ENCODE results near the gene PKP1.
"Not testable (repeated sequence)": the region's sequence is repeated elsewhere in the genome, so short reads cannot be mapped to it uniquely, and the experiment has no call there.

Gene PKP1, protein sequence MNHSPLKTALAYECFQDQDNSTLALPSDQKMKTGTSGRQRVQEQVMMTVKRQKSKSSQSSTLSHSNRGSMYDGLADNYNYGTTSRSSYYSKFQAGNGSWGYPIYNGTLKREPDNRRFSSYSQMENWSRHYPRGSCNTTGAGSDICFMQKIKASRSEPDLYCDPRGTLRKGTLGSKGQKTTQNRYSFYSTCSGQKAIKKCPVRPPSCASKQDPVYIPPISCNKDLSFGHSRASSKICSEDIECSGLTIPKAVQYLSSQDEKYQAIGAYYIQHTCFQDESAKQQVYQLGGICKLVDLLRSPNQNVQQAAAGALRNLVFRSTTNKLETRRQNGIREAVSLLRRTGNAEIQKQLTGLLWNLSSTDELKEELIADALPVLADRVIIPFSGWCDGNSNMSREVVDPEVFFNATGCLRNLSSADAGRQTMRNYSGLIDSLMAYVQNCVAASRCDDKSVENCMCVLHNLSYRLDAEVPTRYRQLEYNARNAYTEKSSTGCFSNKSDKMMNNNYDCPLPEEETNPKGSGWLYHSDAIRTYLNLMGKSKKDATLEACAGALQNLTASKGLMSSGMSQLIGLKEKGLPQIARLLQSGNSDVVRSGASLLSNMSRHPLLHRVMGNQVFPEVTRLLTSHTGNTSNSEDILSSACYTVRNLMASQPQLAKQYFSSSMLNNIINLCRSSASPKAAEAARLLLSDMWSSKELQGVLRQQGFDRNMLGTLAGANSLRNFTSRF

DNA sequence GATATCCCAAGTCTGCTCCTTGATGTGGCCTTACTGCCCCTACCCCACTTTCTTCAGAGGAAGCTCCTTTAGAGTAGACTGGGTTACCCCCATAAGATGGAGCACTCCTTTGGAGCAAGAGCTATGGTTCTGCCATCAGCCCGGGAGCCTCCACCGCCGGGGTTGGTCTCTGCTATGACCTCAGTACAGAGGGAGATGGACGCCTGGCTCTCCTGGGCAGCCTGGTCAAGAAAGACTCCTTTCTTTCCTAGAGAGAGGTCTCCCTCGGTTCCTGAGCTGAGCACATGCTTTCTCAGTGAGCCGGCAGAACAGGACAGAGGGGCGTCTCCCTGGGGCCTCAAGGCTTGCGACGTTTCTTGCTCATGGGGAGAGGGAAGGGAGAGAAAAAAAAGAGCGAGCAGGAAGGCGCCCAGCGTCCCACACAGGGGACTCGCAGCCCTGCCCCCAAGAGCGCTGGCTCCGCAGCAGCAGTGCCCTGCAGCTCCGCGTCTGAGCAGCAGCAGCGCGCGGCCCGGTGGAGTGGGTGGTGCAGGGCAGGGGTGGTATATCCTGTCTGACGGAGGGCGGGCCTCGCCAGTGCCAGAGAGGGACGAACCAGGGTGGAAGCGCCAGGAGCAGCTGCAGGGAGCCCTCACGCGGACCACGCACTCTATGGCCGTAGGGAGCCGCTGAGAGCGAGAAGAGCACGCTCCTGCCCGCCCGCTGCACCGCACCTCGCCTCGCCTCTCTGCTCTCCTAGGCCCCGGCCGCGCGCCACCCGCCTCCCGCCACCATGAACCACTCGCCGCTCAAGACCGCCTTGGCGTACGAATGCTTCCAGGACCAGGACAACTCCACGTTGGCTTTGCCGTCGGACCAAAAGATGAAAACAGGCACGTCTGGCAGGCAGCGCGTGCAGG lies at the start of gene PKP1:
Gene PKP1, plus strand, starts transcription at position 576 of the 899 bp plus-strand sequence. Its CDS starts 197 bp downstream, at position 773.
- DNase-seq: peak; percentile 43
- Mint-ChIP-seq H3K36me3 (ENCODE audit: low read depth) (no peaks in the 10 kb centered on the region), H3K4me3 (peak within 1 kb of the TSS; percentile 19), H3K27me3 (peaks cover 52% of the 10 kb centered on the region), H3K4me1 (ENCODE audit: low read depth) (peaks cover 9% of the 10 kb centered on the region), H3K9me3 (no peaks in the 10 kb centered on the region), H3K27ac (no peak within 1 kb of the TSS)

DNA sequence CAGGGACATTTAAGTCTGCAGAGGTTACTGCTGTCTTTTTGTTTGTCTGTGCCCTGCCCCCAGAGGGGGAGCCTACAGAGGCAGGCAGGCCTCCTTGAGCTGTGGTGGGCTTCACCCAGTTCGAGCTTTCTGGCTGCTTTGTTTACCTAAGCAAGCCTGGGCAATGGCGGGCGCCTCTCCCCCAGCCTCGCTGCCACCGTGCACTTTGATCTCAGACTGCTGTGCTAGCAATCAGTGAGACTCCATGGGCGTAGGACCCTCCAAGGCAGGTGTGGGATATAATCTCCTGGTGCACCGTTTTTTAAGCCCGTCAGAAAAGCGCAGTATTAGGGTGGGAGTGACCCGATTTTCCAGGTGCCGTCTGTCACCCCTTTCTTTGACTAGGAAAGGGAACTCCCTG lies 43.7 kb upstream of the PKP1 start:
- not testable (repeated sequence) for H3K4me1 Mint-ChIP-seq (ENCODE audit: low read depth); H3K27ac Mint-ChIP-seq; H3K9me3 Mint-ChIP-seq; DNase-seq; H3K36me3 Mint-ChIP-seq (ENCODE audit: low read depth); H3K4me3 Mint-ChIP-seq
- peaks cover 35% of the 10 kb centered on the region for H3K27me3 Mint-ChIP-seq

DNA sequence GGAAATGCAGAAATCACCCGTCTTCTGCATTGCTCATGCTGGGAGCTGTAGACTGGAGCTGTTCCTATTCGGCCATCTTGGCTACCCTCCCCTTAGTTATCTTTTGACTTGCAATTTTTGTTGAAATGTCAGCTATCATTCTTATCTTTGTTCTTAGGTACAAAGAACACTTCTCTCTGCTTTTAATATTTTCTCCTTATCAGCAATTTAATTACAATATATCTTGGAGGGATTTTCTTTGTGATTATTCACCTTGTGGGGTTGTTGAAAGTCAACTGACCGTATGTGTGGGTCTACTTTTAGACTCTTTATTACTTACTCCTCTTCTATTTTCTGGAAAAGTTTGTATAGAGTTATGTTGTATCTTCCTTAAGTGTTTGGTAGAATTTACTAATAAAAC lies 43.1 kb upstream of the PKP1 start:
- Mint-ChIP-seq H3K36me3 (ENCODE audit: low read depth) (no peaks in the 10 kb centered on the region), H3K27ac (no peak overlapping the region), H3K27me3 (peaks cover 40% of the 10 kb centered on the region), H3K4me3 (no peak overlapping the region), H3K9me3 (no peaks in the 10 kb centered on the region), H3K4me1 (ENCODE audit: low read depth) (no peaks in the 10 kb centered on the region)
- DNase-seq: no peak

DNA sequence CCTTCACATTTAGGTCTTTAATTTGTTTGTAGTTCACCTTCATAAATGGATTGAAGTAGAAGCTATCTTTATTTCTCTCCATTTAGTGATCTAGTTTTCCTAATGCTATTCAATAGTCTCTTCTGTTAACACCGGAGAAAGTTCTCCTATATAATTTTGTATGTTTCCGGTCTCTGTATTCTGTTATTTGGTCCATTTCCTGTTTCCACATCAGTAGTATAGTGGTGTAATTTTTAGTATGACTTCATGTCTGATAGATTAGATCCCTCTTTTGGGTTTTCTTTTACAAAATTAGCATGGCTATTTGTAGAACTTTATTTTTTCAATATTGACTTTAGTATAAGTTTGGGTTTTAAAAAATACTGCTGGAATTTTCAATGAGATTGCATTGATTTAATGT lies 41.6 kb upstream of the PKP1 start:
- DNase-seq: no peak
- peaks cover 47% of the 10 kb centered on the region for H3K27me3 Mint-ChIP-seq

DNA sequence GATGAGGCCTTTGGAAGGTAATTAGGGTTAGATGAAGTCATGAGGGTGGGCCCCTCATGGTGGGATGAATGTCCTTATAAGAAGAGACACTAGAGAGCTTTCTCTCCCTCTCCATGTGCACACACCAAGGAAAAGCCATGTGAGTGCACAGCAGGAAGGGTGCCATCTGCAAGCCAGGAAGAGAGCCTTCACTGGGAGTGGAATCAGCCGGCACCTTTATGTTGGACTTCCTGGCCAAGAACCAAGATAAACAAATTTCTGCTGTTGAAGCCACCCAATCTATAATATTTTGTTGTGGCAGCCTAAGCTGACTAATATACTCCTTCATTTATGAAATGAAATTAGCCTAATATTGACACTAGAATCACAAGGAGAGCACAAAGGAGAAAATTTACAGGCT lies 38.2 kb upstream of the PKP1 start:
- Mint-ChIP-seq H3K27me3 (peaks cover 38% of the 10 kb centered on the region), H3K9me3 (no peaks in the 10 kb centered on the region), H3K27ac (no peak overlapping the region), H3K36me3 (ENCODE audit: low read depth) (no peaks in the 10 kb centered on the region), H3K4me1 (ENCODE audit: low read depth) (no peaks in the 10 kb centered on the region), H3K4me3 (no peak overlapping the region)
- DNase-seq: no peak

More for the DNA sequence above, 41.6 kb upstream of the PKP1 start:
- Mint-ChIP-seq H3K4me1 (ENCODE audit: low read depth) (no peaks in the 10 kb centered on the region), H3K36me3 (ENCODE audit: low read depth) (no peaks in the 10 kb centered on the region), H3K27ac (no peak overlapping the region), H3K9me3 (no peaks in the 10 kb centered on the region), H3K4me3 (no peak overlapping the region)

DNA sequence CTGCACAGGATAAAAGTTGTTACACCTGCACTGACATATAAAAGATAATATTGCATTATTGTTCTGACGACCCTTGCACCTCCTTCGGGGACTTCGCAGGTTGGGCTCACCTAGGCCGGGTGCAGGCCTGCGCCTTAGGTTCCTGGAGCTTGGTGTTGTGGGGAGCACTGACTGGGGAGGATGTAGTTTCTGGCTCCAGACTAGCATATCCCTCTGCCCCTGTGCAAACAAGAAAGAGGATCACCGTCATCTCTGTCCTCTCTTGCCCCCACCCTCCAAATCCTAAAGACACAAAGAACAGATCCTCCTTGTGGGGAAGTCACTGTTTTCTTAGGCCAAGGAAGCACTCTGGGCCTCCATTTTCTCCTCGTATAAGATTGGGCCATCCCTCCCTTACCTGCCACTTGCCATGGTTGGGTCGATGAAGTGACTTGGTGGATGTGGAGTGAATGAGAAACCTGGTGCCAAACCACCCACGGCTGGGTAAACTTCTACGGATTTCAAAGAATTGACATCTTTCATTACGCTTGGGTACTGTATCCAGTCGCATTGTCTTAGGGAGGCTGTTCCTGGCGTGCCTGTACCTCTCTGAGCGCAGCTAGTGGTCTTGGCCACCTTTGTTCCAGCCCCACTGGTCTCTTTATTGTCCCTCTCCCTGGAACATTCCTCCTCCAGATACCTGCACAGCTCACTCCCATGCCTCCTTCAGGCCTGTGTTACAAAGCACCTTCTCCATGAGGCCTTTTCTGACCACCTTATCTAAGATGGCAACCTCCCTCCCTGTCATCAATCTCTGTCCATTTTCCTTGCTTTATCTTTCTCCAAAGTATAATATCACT lies 34.4 kb upstream of the PKP1 start:
- Mint-ChIP-seq H3K36me3 (ENCODE audit: low read depth) (no peaks in the 10 kb centered on the region), H3K4me3 (no peak overlapping the region)

DNA sequence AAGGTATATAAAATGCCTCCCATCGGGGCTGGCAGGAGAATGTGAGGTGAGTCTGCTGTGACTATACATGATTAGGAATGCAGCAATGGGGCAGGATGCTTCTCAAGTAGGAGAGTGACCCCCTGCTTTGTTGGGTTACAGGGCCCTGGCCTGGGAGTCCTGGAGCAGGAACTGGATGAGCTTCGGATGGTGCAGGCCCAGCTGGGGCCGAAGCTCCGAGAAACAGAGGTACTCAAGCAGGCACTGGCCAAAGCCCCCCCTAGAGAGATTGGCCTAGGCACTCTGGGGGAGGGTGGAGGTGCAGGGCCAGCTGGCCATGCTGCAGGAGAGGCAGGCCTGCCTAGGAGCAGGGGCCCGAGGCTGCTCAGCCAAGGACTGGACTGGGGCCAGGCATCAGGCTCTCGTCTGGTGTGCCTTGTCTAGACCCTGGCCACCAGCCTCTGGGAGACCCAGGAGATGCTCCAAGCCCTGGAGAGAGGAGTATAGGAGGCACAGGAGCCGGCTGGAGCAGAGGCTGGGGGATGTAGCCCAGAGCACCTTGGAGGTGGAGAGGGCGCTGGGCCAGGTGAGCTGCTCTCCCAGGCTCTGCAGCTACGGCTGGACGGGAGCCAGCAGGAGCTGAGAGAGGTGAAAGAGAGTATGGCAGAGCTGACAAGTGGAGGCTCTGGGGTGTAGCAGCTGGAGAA lies 32.8 kb upstream of the PKP1 start:
- Mint-ChIP-seq H3K9me3 (no peaks in the 10 kb centered on the region), H3K27ac (no peak overlapping the region), H3K4me1 (ENCODE audit: low read depth) (no peaks in the 10 kb centered on the region), H3K36me3 (ENCODE audit: low read depth) (no peaks in the 10 kb centered on the region), H3K4me3 (no peak overlapping the region), H3K27me3 (peaks cover 7% of the 10 kb centered on the region)
- DNase-seq: no peak

More for the DNA sequence above, 34.4 kb upstream of the PKP1 start:
- no peak for DNase-seq
- Mint-ChIP-seq H3K27ac (no peak overlapping the region), H3K4me1 (ENCODE audit: low read depth) (no peaks in the 10 kb centered on the region), H3K9me3 (no peaks in the 10 kb centered on the region), H3K27me3 (peaks cover 20% of the 10 kb centered on the region)

DNA sequence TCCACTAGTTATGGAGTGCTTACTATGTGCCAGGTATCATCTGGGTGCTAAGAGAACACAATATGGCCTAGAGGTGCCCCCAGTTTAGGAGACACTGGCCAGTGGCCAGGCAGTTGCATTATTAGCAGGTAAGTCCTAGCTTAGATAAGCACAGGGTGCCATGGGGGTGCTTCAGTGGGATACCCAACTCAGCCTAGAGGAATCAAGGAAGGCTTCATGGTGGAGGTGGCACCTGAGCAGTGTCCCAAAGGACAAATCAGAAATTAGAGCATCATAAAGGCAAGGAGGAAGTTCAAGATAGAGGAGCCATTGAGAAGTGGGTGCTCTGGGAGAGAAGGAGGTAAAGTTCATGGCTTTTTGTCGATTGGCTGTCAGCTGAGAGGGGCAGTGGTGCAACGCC lies 31.9 kb upstream of the PKP1 start:
- Mint-ChIP-seq H3K27ac (no peak overlapping the region), H3K9me3 (no peaks in the 10 kb centered on the region), H3K4me3 (no peak overlapping the region), H3K36me3 (ENCODE audit: low read depth) (no peaks in the 10 kb centered on the region), H3K4me1 (ENCODE audit: low read depth) (no peaks in the 10 kb centered on the region), H3K27me3 (peaks cover 3% of the 10 kb centered on the region)
- DNase-seq: no peak

DNA sequence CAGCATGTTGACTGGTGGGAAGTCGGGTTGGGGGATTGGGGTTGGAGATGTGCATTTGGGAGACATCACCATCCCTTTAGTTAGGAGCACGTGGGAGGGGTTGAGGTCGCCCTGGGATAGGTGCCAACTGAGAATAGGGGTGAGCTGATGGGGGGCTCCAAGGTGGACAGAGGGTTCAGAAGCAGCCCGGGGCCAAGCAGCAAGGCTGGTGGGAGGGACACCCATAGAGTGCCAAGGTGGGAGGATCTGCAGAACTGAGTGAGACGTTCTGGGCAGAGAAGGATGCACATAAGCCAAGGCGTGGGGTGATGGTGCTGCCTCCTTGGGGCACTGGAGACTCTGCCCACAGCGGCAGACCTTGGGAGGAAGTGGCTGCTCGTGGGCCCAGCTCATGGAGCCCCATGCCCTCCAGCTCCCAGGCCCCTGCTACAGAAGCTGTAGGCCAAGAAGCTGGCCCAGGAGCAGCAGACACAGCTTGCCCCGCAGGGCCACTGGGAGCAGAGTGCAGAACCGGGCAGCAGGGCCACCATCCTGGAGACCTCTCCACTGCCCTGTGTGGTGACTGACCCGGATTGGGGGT lies 31.4 kb upstream of the PKP1 start:
- Mint-ChIP-seq H3K9me3 (no peaks in the 10 kb centered on the region), H3K36me3 (ENCODE audit: low read depth) (no peaks in the 10 kb centered on the region), H3K4me3 (no peak overlapping the region), H3K27ac (no peak overlapping the region), H3K27me3 (peaks cover 3% of the 10 kb centered on the region), H3K4me1 (ENCODE audit: low read depth) (no peaks in the 10 kb centered on the region)
- no peak for DNase-seq

DNA sequence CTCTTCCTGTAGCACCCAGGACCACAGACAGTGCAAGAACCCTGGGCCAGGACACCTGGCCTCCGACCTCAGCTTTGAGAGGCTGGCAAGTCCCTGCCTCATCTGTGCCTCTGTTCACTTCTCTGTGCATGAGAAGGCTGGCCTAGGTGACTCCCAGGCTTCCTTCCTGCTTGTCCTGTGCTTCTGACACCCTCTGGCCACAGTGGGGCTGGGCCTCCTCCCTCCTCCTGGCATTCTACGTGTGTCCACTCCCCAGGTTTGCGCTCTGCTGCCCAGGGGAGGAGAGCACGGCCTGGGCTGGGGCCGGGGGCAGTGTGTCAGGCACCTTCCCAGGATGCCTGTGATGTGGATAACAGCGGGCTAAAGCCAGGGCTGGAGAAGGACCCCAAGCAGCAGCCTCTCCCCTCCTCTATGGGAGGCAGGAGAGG lies 30.3 kb upstream of the PKP1 start:
- peaks cover 3% of the 10 kb centered on the region for H3K27me3 Mint-ChIP-seq
- H3K27ac Mint-ChIP-seq: no peak overlapping the region
- DNase-seq: no peak
- no peaks in the 10 kb centered on the region for H3K9me3 Mint-ChIP-seq
- no peaks in the 10 kb centered on the region for H3K4me1 Mint-ChIP-seq (ENCODE audit: low read depth)
- H3K4me3 Mint-ChIP-seq: no peak overlapping the region
- H3K36me3 Mint-ChIP-seq (ENCODE audit: low read depth): no peaks in the 10 kb centered on the region

DNA sequence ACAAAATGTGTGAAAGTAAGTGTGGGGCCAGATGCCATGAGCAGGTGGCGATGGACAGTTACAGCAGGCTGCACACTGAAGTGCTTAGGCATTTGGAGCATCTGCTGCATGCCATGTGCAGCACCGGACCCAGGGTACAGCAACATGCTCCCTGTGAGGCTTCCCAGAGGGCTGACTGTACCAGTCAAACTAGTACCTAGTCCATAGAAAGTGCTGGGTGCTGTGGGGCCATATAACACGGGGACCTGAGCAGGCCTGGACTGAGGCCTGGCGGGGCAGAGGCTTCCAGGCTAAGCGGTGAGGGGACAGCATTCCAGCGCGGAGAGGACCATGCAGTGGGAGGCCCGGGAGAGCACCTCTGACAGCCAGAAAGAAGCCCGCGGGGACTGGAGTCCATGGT lies 29.9 kb upstream of the PKP1 start:
- no peak overlapping the region for H3K27ac Mint-ChIP-seq
- H3K4me1 Mint-ChIP-seq (ENCODE audit: low read depth): no peaks in the 10 kb centered on the region
- H3K36me3 Mint-ChIP-seq (ENCODE audit: low read depth): no peaks in the 10 kb centered on the region
- H3K9me3 Mint-ChIP-seq: no peaks in the 10 kb centered on the region
- H3K4me3 Mint-ChIP-seq: no peak overlapping the region
- H3K27me3 Mint-ChIP-seq: peaks cover 3% of the 10 kb centered on the region
- DNase-seq: no peak

DNA sequence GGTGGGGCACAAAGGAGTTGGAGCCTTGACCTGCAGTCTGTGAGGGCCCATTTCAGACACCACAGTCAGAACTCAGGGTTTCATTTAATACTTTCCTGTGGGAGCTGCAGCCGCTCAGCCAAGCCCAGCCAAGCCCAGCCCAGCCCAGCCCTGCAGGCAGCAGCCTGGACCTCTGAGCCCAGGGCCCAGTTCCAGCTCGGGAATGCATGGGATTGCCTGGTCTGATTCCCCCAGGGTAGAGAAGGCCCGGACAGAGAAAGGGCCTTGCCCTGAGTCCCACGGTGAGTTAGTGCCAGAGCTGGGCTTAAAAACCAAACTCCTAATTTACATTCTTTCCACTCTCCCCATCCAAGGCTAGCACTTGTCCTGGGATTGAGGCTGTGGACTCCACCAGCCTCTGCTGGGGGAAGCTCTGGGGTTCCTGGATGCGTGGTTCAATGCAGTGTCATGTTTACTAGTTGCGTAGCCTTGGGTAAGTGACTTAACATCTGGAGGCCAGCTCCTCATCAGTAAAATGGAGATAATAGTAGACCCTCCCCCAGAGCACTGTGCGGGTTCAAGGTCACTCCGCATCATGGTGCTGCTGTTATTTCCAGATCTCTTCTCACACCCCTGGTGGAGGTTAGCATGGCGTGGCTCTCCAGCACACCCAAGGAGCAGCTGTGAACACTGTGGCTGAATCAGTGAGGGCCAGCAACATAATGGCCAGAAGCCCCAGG lies 29.2 kb upstream of the PKP1 start:
- no peak overlapping the region for H3K4me3 Mint-ChIP-seq

More for the DNA sequence above, 29.2 kb upstream of the PKP1 start:
- Mint-ChIP-seq H3K36me3 (ENCODE audit: low read depth) (no peaks in the 10 kb centered on the region), H3K9me3 (no peaks in the 10 kb centered on the region), H3K27me3 (peaks cover 3% of the 10 kb centered on the region), H3K4me1 (ENCODE audit: low read depth) (no peaks in the 10 kb centered on the region), H3K27ac (no peak overlapping the region)
- no peak for DNase-seq

Measured in activated T-cell treated with anti-CD3 and anti-CD28 coated beads, Interleukin-2, amount 50 U/mL, for 24 hours (primary cell).